Esophagus squamous epithelium (tissue), 4 donors: ENCODE data around the gene RINL.

Experiments
- POLR2A ChIP-seq, 4 donors: fragments of 450-650 bp; IDR thresholded peaks; one replicate each; pipeline ENCODE4 v1.6.1; 2017; ENCODE audit warnings: antibody characterized with exemption in 4 of 4, mild to moderate bottlenecking in 4 of 4, moderate library complexity in 3 of 4
- TF ChIP-seq, protein P1 (sequence below), 6 experiments: fragments of 450-650 bp in 4 of 6; fragments of 200-600 bp in 2 of 6; sonication (generic) in 2 of 6; IDR thresholded peaks; one replicate each; pipeline ENCODE4 v1.5.1; 2016 to 2019; ENCODE audit warnings: antibody characterized with exemption in 6 of 6, mild to moderate bottlenecking in 4 of 6, moderate library complexity in 4 of 6

DNA sequence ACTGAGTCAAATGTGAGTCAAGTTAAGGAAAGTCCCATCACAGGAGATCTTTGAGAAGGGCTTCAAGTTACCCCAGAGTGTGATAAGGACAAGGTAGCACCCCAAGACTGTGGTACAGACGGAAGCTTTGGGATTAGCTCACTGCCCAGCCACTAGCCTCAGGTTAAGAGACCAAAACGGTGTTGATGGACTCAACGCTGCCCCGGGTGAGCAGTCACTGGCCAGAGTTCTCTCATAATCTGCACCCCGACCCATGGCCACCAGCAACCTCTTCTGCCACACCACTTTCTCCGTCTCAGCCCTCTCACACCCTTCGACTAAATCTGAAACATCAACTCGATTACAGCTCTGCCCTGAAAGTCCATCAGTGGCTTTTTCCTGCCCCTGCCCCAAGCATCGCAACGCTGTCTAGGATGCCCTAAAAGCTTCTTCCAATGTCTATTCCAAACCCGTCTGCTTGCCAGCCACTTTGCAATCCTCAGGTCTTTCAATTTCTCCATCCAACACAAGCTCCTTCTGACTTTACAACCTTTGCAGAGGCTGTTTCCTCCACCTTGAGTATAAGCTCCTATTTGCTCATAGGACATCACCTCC, 33.9 kb downstream of the RINL start:
- TF ChIP-seq, protein P1, sequence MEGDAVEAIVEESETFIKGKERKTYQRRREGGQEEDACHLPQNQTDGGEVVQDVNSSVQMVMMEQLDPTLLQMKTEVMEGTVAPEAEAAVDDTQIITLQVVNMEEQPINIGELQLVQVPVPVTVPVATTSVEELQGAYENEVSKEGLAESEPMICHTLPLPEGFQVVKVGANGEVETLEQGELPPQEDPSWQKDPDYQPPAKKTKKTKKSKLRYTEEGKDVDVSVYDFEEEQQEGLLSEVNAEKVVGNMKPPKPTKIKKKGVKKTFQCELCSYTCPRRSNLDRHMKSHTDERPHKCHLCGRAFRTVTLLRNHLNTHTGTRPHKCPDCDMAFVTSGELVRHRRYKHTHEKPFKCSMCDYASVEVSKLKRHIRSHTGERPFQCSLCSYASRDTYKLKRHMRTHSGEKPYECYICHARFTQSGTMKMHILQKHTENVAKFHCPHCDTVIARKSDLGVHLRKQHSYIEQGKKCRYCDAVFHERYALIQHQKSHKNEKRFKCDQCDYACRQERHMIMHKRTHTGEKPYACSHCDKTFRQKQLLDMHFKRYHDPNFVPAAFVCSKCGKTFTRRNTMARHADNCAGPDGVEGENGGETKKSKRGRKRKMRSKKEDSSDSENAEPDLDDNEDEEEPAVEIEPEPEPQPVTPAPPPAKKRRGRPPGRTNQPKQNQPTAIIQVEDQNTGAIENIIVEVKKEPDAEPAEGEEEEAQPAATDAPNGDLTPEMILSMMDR (IDR thresholded peaks at IDR 0.05): no peak
- TF ChIP-seq POLR2A (IDR thresholded peaks at IDR 0.05): no peak
